Measurements from ENCODE around the gene CPEB3.

CPEB3 gene

GRCh38 chr10:92162541-92162940 lies 128.3 kb downstream of the CPEB3 start:
- no peak for TF ChIP-seq CTCF (IDR thresholded peaks at IDR 0.05; ENCODE audit: low read depth, low read length)
- DNase-seq (ENCODE audit: extremely low read depth, low read depth): no peak

GRCh38 chr10:92156874-92157773 lies 133.8 kb downstream of the CPEB3 start:
- TF ChIP-seq CTCF (IDR thresholded peaks at IDR 0.05; ENCODE audit: low read depth, low read length): no peak
- DNase-seq (ENCODE audit: extremely low read depth, low read depth): no peak

- no peak for DNase-seq (ENCODE audit: extremely low read depth, low read depth)
- TF ChIP-seq CTCF (IDR thresholded peaks at IDR 0.05; ENCODE audit: low read depth, low read length): no peak
Observed at GRCh38 chr10:92150823-92151222, 140.1 kb downstream of the CPEB3 start.

GRCh38 chr10:92149261-92149660 lies 141.6 kb downstream of the CPEB3 start:
- TF ChIP-seq CTCF (IDR thresholded peaks at IDR 0.05; ENCODE audit: low read depth, low read length): no peak
- DNase-seq (ENCODE audit: extremely low read depth, low read depth): no peak

GRCh38 chr10:92146781-92147180 lies 144.1 kb downstream of the CPEB3 start:
- no peak for TF ChIP-seq CTCF (IDR thresholded peaks at IDR 0.05; ENCODE audit: low read depth, low read length)
- no peak for DNase-seq (ENCODE audit: extremely low read depth, low read depth)

- TF ChIP-seq CTCF (IDR thresholded peaks at IDR 0.05; ENCODE audit: low read depth, low read length): no peak
- DNase-seq (ENCODE audit: extremely low read depth, low read depth): no peak
Observed at GRCh38 chr10:92146107-92146506, 144.8 kb downstream of the CPEB3 start.

- DNase-seq (ENCODE audit: extremely low read depth, low read depth): no peak
- TF ChIP-seq CTCF (IDR thresholded peaks at IDR 0.05; ENCODE audit: low read depth, low read length): no peak
Observed at GRCh38 chr10:92142949-92143348, 147.9 kb downstream of the CPEB3 start.

Measured in AG09319 (cell line).